Heart left ventricle (tissue), 13 donors: ENCODE results near the gene ULK1.

ENCODE experiments used
- CTCF ChIP-seq, 12 donors: fragments of 200-600 bp; sonication (generic) in 4 of 12; IDR thresholded peaks; one replicate each; pipeline versions ENCODE4 v1.5.0 to v1.8.0; 2018 to 2022; ENCODE audit warnings: antibody characterized with exemption in 12 of 12, mild to moderate bottlenecking in 5 of 12
- POLR2A ChIP-seq, 2 donors: fragments of 450-650 bp; IDR thresholded peaks; one replicate each; pipeline ENCODE4 v1.6.1; 2017; ENCODE audit warnings: antibody characterized with exemption in 2 of 2, mild to moderate bottlenecking in 2 of 2, moderate library complexity in 2 of 2
- donor health status: ischemic (EF 13 %, LVEDD 7.1; RV severe dilation, severe dysfunction).
- donor health status: DM: no; HTN: yes; CAD: no.
- donor health status: DM: no; HTN: no; CAD: no.
- donor health status: ischemic (EF 25% LVEDD 6.9; RV normal size, moderate dysfunction).
- donor health status: ischemic (EF 25% LVEDD 5.7; RV mildly dilated, moderate dysfunction).
- donor health status: ischemic (EF 35%, LVEDD 5.7; RV mildly dilated, moderate dysfunction).
- donor health status: nonischemic (EF 11% LVEDD 7.7; RV severe dilation, severe dysfunction).
- donor health status: DM: yes; HTN: yes; CAD: no.
- donor health status: PGD.
- donor health status: ischemic (EF 29% LVEDD 5.4; RV normal size, mild dysfunction).
- donor health status: nonischemic (EF 23%, LVEDD 6.1; RV moderate dilation, normal function).

- TF ChIP-seq POLR2A (IDR thresholded peaks at IDR 0.05) (no peak), CTCF (IDR thresholded peaks at IDR 0.05) (no peak)
These were observed 76.8 kb downstream of the ULK1 start for GRCh38 chr12:131971226-131971625.
